MCF 10A (cell line): ENCODE results near the gene WFDC13. TPM values are rescaled to one million over a fixed set of nuclear protein-coding genes. Genes with fewer than 3 reads are reported as not detected.

Source experiments
- BruUV-seq: library from RNA; stranded (reverse); fragments of 400-500 nt; replicated peaks from 2 replicates; lab custom pipeline; 2021; lab: Mats Ljungman, UMichigan
- CTCF ChIA-PET: fragments of 300-600 bp; sonication (Branson Sonifier 250); formaldehyde crosslinking; extraction: SDS; loops from one replicate; lab custom pipeline; 2021; ENCODE audit warnings: antibody characterized with exemption, inconsistent platforms; lab: Yijun Ruan, JAX
- POLR2A ChIA-PET: fragments of 300-600, 350-650 bp; sonication (Branson Sonifier 250); formaldehyde crosslinking; extraction: SDS; loops from one replicate; lab custom pipeline; 2020; ENCODE audit warnings: antibody characterized with exemption, inconsistent platforms; lab: Yijun Ruan, JAX
- DNase-seq: peaks from one replicate; pipeline ENCODE4 v3.0.0-alpha.2; 2018; ENCODE audit not compliant: unreplicated experiment
- H3K27ac Mint-ChIP-seq: one replicate; pipeline ENCODE4 v1.8.0; 2022; ENCODE audit warnings: mild to moderate bottlenecking, low read depth, mixed read lengths; ENCODE audit not compliant: unreplicated experiment
- H3K27me3 Mint-ChIP-seq: one replicate; pipeline ENCODE4 v1.8.0; 2022; ENCODE audit warnings: mixed read lengths; ENCODE audit not compliant: insufficient read depth, unreplicated experiment
- H3K36me3 Mint-ChIP-seq: one replicate; pipeline ENCODE4 v1.8.0; 2022; ENCODE audit warnings: mild to moderate bottlenecking, moderate library complexity, mixed read lengths; ENCODE audit not compliant: insufficient read depth, unreplicated experiment
- H3K4me1 Mint-ChIP-seq: one replicate; pipeline ENCODE4 v1.8.0; 2022; ENCODE audit warnings: mixed read lengths; ENCODE audit not compliant: insufficient read depth, unreplicated experiment
- H3K4me3 Mint-ChIP-seq: one replicate; pipeline ENCODE4 v1.8.0; 2022; ENCODE audit warnings: mild to moderate bottlenecking, moderate library complexity, mixed read lengths; ENCODE audit not compliant: unreplicated experiment
- H3K9me3 Mint-ChIP-seq: one replicate; pipeline ENCODE4 v1.8.0; 2022; ENCODE audit warnings: mixed read lengths; ENCODE audit not compliant: unreplicated experiment
- CTCF ChIP-seq: fragments of 200-600 bp; IDR thresholded peaks from one replicate; pipeline ENCODE4 v1.8.0; 2022; ENCODE audit warnings: antibody characterized with exemption, mild to moderate bottlenecking; ENCODE audit not compliant: unreplicated experiment
- intact Hi-C: fragments of 100-400 bp; cut with micrococcal nuclease; formaldehyde crosslinking; loops from 2 replicates; pipeline ENCODE4 v1.14.1; 2022
- microRNA-seq: library from miRNA; unstranded; fragments of <30 nt; microRNA quantifications from one replicate; pipeline ENCODE4 v1.2.0, GENCODE V29; 2022
- total RNA-seq: library from RNA; stranded (reverse); gene quantifications from 2 replicates; pipeline ENCODE4 v1.2.3, GENCODE V29; 2022

The WFDC13 gene
- total RNA-seq, 1 experiment from 2014 or later: not detected

DNA sequence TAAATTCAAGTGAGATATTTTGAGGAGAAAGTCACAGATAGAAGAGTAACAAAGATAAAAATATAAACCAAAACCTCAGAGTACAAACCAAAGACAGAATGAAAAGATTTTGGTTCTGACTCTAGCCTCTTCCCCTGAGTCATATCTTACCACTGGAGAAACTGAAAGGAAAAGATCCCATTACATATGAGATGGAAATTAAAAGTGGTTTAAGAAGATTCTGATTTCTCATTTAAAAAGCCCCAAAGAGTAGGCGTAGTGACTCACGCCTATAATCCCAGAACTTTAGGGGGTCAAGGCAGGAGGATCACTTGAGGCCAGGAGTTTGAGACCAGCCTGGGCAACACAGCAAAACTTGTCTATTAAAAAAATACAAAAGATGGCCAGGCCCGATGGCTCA lies 50.9 kb downstream of the WFDC13 start:
- no peak overlapping the region for H3K27ac Mint-ChIP-seq
- peaks cover 32% of the 10 kb centered on the region for H3K27me3 Mint-ChIP-seq
- H3K36me3 Mint-ChIP-seq: no peaks in the 10 kb centered on the region
- no TSS peak for BruUV-seq
- ChIA-PET CTCF (no interaction called here), POLR2A (no interaction called here)
- no peak for TF ChIP-seq CTCF
- no peak for DNase-seq
- no peak overlapping the region for H3K4me3 Mint-ChIP-seq
- H3K4me1 Mint-ChIP-seq: no peaks in the 10 kb centered on the region
- H3K9me3 Mint-ChIP-seq: no peaks in the 10 kb centered on the region
- intact Hi-C loops: no loop called here

- POLR2A ChIA-PET: interaction anchor here (0.7 kb wide), 1 partner anchor 22 kb away, joined by 3 read pairs; no protein-coding TSS in a partner anchor
- DNase-seq: no peak
- Mint-ChIP-seq H3K27me3 (no peaks in the 10 kb centered on the region), H3K4me1 (no peaks in the 10 kb centered on the region), H3K36me3 (no peaks in the 10 kb centered on the region), H3K4me3 (no peak overlapping the region), H3K9me3 (no peaks in the 10 kb centered on the region), H3K27ac (no peak overlapping the region)
- BruUV-seq: no TSS peak
- CTCF ChIA-PET: interaction anchor here (0.7 to 0.9 kb wide), 2 partner anchors 13 to 16 kb away, joined by 3 to 4 read pairs; no protein-coding TSS in a partner anchor
- intact Hi-C loops: no loop called here
- TF ChIP-seq CTCF: no peak
These were observed 56.3 kb downstream of the WFDC13 start for GRCh38 chr20:45758096-45758495.

Small RNAs within 50 kb of the gene (microRNA-seq; reads per million reads assigned to microRNA genes)
- gene MIR3617: not detected

Other genes starting within 250 kb of the WFDC13 start
- gene WFDC2, start 232.3 kb upstream of the WFDC13 start, total RNA-seq: not detected in 2 replicates
- gene SPINT3, start 186.4 kb upstream of the WFDC13 start, total RNA-seq: not detected in 2 replicates
- gene WFDC6, start 162.6 kb upstream of the WFDC13 start, total RNA-seq: not detected in 2 replicates
- not detected in 2 replicates for gene EPPIN, start 154.6 kb upstream of the WFDC13 start, total RNA-seq
- not detected in 2 replicates for gene WFDC8, start 122.8 kb upstream of the WFDC13 start, total RNA-seq
- gene WFDC10A, start 72.3 kb upstream of the WFDC13 start, total RNA-seq: not detected in 2 replicates
- not detected in 2 replicates for gene WFDC9, start 70.8 kb upstream of the WFDC13 start, total RNA-seq
- gene WFDC11, start 31.8 kb upstream of the WFDC13 start, total RNA-seq: not detected in 2 replicates
- gene WFDC10B, start 3.0 kb downstream of the WFDC13 start, total RNA-seq: not detected in 2 replicates
- not detected in 2 replicates for gene SPINT4, start 20.3 kb downstream of the WFDC13 start, total RNA-seq
- 0.91 TPM in 1 of 2 replicates, not detected in the other for gene WFDC3, start 89.8 kb downstream of the WFDC13 start, total RNA-seq
- 41.6 and 51.6 TPM in 2 replicates for gene DNTTIP1, start 89.9 kb downstream of the WFDC13 start, total RNA-seq
- 98.4 and 107 TPM in 2 replicates for gene UBE2C, start 110.6 kb downstream of the WFDC13 start, total RNA-seq
- gene TNNC2, start 125.3 kb downstream of the WFDC13 start, total RNA-seq: 0.79 TPM in 1 of 2 replicates, not detected in the other
- 8.5 and 13.9 TPM in 2 replicates for gene SNX21, start 131.8 kb downstream of the WFDC13 start, total RNA-seq
- 19.5 and 20.1 TPM in 2 replicates for gene ACOT8, start 155.4 kb downstream of the WFDC13 start, total RNA-seq
- 1.4 and 2.4 TPM in 2 replicates for gene ZSWIM3, start 155.6 kb downstream of the WFDC13 start, total RNA-seq
- gene ZSWIM1, start 179.2 kb downstream of the WFDC13 start, total RNA-seq: 7.6 and 10.3 TPM in 2 replicates
- 0.72 and 0.74 TPM in 2 replicates for gene SPATA25, start 185.6 kb downstream of the WFDC13 start, total RNA-seq
- gene NEURL2, start 189.2 kb downstream of the WFDC13 start, total RNA-seq: 2.0 and 2.5 TPM in 2 replicates
- 25.3 and 39.1 TPM in 2 replicates for gene CTSA, start 189.3 kb downstream of the WFDC13 start, total RNA-seq
- gene PLTP, start 210.1 kb downstream of the WFDC13 start, total RNA-seq: 0.20 and 0.37 TPM in 2 replicates
- 14.3 and 20.5 TPM in 2 replicates for gene PCIF1, start 232.6 kb downstream of the WFDC13 start, total RNA-seq